Measurements from ENCODE around the gene TOR1B. TPM values are rescaled to one million over a fixed set of nuclear protein-coding genes. Genes with fewer than 3 reads are reported as not detected.

The TOR1B gene
- total RNA-seq, 1 experiment from 2014 or later, result 18.8 TPM

- no peak for TF ChIP-seq USF2 (CRISPR knock-in tag; IDR thresholded peaks at IDR 0.05)
- TF ChIP-seq FOXP1 (CRISPR knock-in tag; IDR thresholded peaks at IDR 0.05; ENCODE audit: borderline replicate concordance), result no peak
- TF ChIP-seq ZNF532 (CRISPR knock-in tag; IDR thresholded peaks at IDR 0.05; ENCODE audit: borderline replicate concordance), result no peak
- no peak for TF ChIP-seq ZNF416 (CRISPR knock-in tag; IDR thresholded peaks at IDR 0.05)
These were observed 45.9 kb upstream of the TOR1B start (continued) for GRCh38 chr9:129757045-129757444.

GRCh38 chr9:129759319-129759718 is 43.7 kb upstream of the TOR1B start:
- DNase-seq (ENCODE audit: low spot score), result no peak
- no peak for ATAC-seq
- CTCF ChIA-PET, result interaction anchor here (1.0 to 1.4 kb wide), 2 partner anchors 21 to 22 kb away, joined by 3 to 4 read pairs; no protein-coding TSS in a partner anchor
- no peak overlapping the region for H3K27ac Mint-ChIP-seq
- TF ChIP-seq TEAD4 (CRISPR knock-in tag; IDR thresholded peaks at IDR 0.05), result no peak
- TF ChIP-seq ZSCAN18 (CRISPR knock-in tag; IDR thresholded peaks at IDR 0.05), result no peak
- no peak for TF ChIP-seq CTCF (IDR thresholded peaks at IDR 0.05)
- no peak for TF ChIP-seq ZNF281 (CRISPR knock-in tag; IDR thresholded peaks at IDR 0.05)
- TF ChIP-seq NR1H2 (CRISPR knock-in tag; IDR thresholded peaks at IDR 0.05), result no peak
- no peak for TF ChIP-seq ZNF416 (CRISPR knock-in tag; IDR thresholded peaks at IDR 0.05)
- TF ChIP-seq ZNF121 (CRISPR knock-in tag; IDR thresholded peaks at IDR 0.05), result no peak
- no peak for TF ChIP-seq RELA (CRISPR knock-in tag; IDR thresholded peaks at IDR 0.05; ENCODE audit: borderline replicate concordance)
- peaks cover 6% of the 10 kb centered on the region for H3K4me1 Mint-ChIP-seq
- POLR2A ChIA-PET, result no interaction called here
- no peak overlapping the region for H3K4me3 Mint-ChIP-seq
- no peaks in the 10 kb centered on the region for H3K9me3 Mint-ChIP-seq
- H3K36me3 Mint-ChIP-seq, result no peaks in the 10 kb centered on the region
- no peaks in the 10 kb centered on the region for H3K27me3 Mint-ChIP-seq (ENCODE audit: low read depth)
